ENCODE results near the gene EFCAB11. TPM values are rescaled to one million over a fixed set of nuclear protein-coding genes. Genes with fewer than 3 reads are reported as not detected.
A peak's percentile ranks its signal among the peaks of the same experiment; 100 is the strongest.

EFCAB11 gene
- total RNA-seq, 1 experiment from 2014 or later = 15.5 TPM

- TF ChIP-seq CDX4 (CRISPR knock-in tag; IDR thresholded peaks at IDR 0.05; ENCODE audit: borderline replicate concordance) (no peak), ATF6 (CRISPR knock-in tag; IDR thresholded peaks at IDR 0.05) (no peak), FOXJ3 (CRISPR knock-in tag; IDR thresholded peaks at IDR 0.05; ENCODE audit: borderline replicate concordance) (no peak), PRRX2 (CRISPR knock-in tag; IDR thresholded peaks at IDR 0.05) (no peak), ARID4B (CRISPR knock-in tag; IDR thresholded peaks at IDR 0.05; ENCODE audit: borderline replicate concordance) (no peak), MXD4 (CRISPR knock-in tag; IDR thresholded peaks at IDR 0.05; ENCODE audit: borderline replicate concordance) (no peak), RORB (CRISPR knock-in tag; IDR thresholded peaks at IDR 0.05) (no peak), SMAD3 (CRISPR knock-in tag; IDR thresholded peaks at IDR 0.05; ENCODE audit: borderline replicate concordance) (no peak), NFYB (CRISPR knock-in tag; conservative IDR thresholded peaks at IDR 0.05; ENCODE audit: low read depth) (no peak), MYBL2 (CRISPR knock-in tag; IDR thresholded peaks at IDR 0.05) (no peak), E2F4 (CRISPR knock-in tag; IDR thresholded peaks at IDR 0.05; ENCODE audit: borderline replicate concordance, low read depth) (no peak), ZNF232 (CRISPR knock-in tag; IDR thresholded peaks at IDR 0.05) (no peak)
Measured at GRCh38 chr14:89987161-89987475, 32.6 kb upstream of the EFCAB11 start (continued).

GRCh38 chr14:89986462-89987160 lies 32.1 kb upstream of the EFCAB11 start:
- Mint-ChIP-seq H3K27me3 (ENCODE audit: low read depth) (no peaks in the 10 kb centered on the region), H3K36me3 (peaks cover 30% of the 10 kb centered on the region), H3K4me3 (peak overlapping the region; percentile 22), H3K9me3 (no peaks in the 10 kb centered on the region), H3K27ac (peak overlapping the region; percentile 78), H3K4me1 (peaks cover 41% of the 10 kb centered on the region)
- no peak for DNase-seq (ENCODE audit: low spot score)
- peak; percentile 66 for ATAC-seq
- CTCF ChIA-PET = interaction anchor here (1.4 to 5.8 kb wide), 3 partner anchors 13 to 249 kb away, joined by 7 to 52 read pairs (median 12); no protein-coding TSS in a partner anchor
- POLR2A ChIA-PET = no interaction called here
- TF ChIP-seq SMAD3 (CRISPR knock-in tag; IDR thresholded peaks at IDR 0.05; ENCODE audit: borderline replicate concordance) (no peak), E2F5 (CRISPR knock-in tag; IDR thresholded peaks at IDR 0.05) (no peak), NFE2L1 (CRISPR knock-in tag; IDR thresholded peaks at IDR 0.05) (no peak), KAT7 (CRISPR knock-in tag; IDR thresholded peaks at IDR 0.05; ENCODE audit: borderline replicate concordance) (no peak), CREB1 (CRISPR knock-in tag; IDR thresholded peaks at IDR 0.05) (no peak), ATF2 (CRISPR knock-in tag; IDR thresholded peaks at IDR 0.05; ENCODE audit: borderline replicate concordance, low read depth) (no peak), GTF2I (CRISPR knock-in tag; conservative IDR thresholded peaks at IDR 0.05) (no peak), ZMAT4 (CRISPR knock-in tag; IDR thresholded peaks at IDR 0.05) (no peak), CREM (CRISPR knock-in tag; IDR thresholded peaks at IDR 0.05) (no peak), TEAD4 (CRISPR knock-in tag; IDR thresholded peaks at IDR 0.05) (no peak), GRHL2 (CRISPR knock-in tag; IDR thresholded peaks at IDR 0.05; ENCODE audit: insufficient replicate concordance, severe bottlenecking) (no peak)
